Glutamatergic neuron (in vitro differentiated cells): Measurements from ENCODE around the gene AGRN. TPM values are rescaled to one million over a fixed set of nuclear protein-coding genes. Genes with fewer than 3 reads are reported as not detected.
"Not testable (repeated sequence)": the region's sequence is repeated elsewhere in the genome, so short reads cannot be mapped to it uniquely, and the experiment has no call there.

Experiments
- DNase-seq: peaks from one replicate; pipeline ENCODE4 v3.0.0; 2022
- H3K27ac Mint-ChIP-seq: one replicate; pipeline ENCODE4 v1.8.0; 2020; ENCODE audit warnings: mild to moderate bottlenecking, mixed read lengths, inconsistent platforms; ENCODE audit not compliant: unreplicated experiment
- H3K27me3 Mint-ChIP-seq: one replicate; pipeline ENCODE4 v1.8.0; 2020; ENCODE audit warnings: mild to moderate bottlenecking, moderate library complexity, mixed read lengths, inconsistent platforms; ENCODE audit not compliant: unreplicated experiment
- H3K36me3 Mint-ChIP-seq: one replicate; pipeline ENCODE4 v1.8.0; 2020; ENCODE audit warnings: mild to moderate bottlenecking, mixed read lengths, inconsistent platforms; ENCODE audit not compliant: unreplicated experiment
- H3K4me1 Mint-ChIP-seq: one replicate; pipeline ENCODE4 v1.8.0; 2020; ENCODE audit warnings: mild to moderate bottlenecking, low read depth, mixed read lengths, inconsistent platforms; ENCODE audit not compliant: unreplicated experiment
- H3K4me3 Mint-ChIP-seq: one replicate; pipeline ENCODE4 v1.8.0; 2020; ENCODE audit warnings: mild to moderate bottlenecking, mixed read lengths, inconsistent platforms; ENCODE audit not compliant: unreplicated experiment
- H3K9me3 Mint-ChIP-seq: one replicate; pipeline ENCODE4 v1.8.0; 2020; ENCODE audit warnings: mild to moderate bottlenecking, moderate library complexity, mixed read lengths, inconsistent platforms; ENCODE audit not compliant: unreplicated experiment
- total RNA-seq: library from RNA; stranded (reverse); fragmentation: NEBNext Ultra II Directional; extraction: Animal tissue kit (Norgen Biotek cat#: 25700); gene quantifications from one replicate; pipeline ENCODE4 v1.2.1, GENCODE V29; 2021; ENCODE audit not compliant: unreplicated experiment
- TF ChIP-seq, protein P1 (sequence below): fragments of 200-600 bp; sonication (generic); IDR thresholded peaks from one replicate; pipeline ENCODE4 v1.5.0; 2021; ENCODE audit not compliant: partially characterized antibody, unreplicated experiment

Gene AGRN
- total RNA-seq, 1 donor from 2014 or later = 914 TPM

DNA sequence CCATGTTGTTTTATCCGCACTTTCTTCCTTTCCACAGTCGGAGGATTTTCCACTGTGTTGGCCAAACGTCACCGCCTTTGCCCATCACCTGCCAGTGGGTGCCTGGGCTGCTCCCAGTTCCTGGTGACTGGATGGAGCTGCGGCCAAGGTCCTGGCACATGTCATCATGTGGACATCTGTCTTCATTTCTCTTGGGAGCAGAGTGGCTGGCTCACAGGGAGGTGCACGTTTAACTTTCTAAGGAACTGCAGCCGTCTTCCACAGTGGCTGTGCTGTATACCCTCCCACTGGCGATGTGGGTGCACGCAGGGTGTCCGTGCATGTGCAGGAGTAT lies 73.7 kb downstream of the AGRN start:
- DNase-seq = no peak
- Mint-ChIP-seq H3K36me3 (peaks cover 5% of the 10 kb centered on the region), H3K27ac (peak overlapping the region; percentile 83), H3K27me3 (peaks cover 4% of the 10 kb centered on the region), H3K9me3 (peaks cover 9% of the 10 kb centered on the region), H3K4me1 (peaks cover 5% of the 10 kb centered on the region), H3K4me3 (peak overlapping the region; percentile 60)
- TF ChIP-seq, protein P1, sequence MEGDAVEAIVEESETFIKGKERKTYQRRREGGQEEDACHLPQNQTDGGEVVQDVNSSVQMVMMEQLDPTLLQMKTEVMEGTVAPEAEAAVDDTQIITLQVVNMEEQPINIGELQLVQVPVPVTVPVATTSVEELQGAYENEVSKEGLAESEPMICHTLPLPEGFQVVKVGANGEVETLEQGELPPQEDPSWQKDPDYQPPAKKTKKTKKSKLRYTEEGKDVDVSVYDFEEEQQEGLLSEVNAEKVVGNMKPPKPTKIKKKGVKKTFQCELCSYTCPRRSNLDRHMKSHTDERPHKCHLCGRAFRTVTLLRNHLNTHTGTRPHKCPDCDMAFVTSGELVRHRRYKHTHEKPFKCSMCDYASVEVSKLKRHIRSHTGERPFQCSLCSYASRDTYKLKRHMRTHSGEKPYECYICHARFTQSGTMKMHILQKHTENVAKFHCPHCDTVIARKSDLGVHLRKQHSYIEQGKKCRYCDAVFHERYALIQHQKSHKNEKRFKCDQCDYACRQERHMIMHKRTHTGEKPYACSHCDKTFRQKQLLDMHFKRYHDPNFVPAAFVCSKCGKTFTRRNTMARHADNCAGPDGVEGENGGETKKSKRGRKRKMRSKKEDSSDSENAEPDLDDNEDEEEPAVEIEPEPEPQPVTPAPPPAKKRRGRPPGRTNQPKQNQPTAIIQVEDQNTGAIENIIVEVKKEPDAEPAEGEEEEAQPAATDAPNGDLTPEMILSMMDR = no peak

DNA sequence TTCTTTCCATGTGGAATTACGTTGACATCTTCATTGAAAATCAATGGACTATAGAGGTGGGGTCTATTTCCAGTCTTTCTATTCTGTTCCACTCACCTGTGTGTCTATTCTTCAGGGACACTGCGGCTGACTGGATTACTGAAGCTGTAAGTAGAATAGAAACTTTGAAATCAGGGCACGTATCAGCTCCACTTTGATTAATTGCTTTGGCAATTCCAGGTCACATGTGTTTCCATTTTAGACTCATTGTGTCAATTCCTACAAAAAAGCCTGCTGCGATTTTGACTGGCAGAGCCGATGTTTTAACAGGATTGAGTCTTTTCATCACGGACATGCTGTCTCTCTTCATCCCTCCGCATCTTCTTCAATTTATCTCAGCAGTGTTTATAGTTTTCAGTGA lies 75.1 kb downstream of the AGRN start:
- TF ChIP-seq, protein P1 = no peak
- Mint-ChIP-seq H3K4me1 (peaks cover 5% of the 10 kb centered on the region), H3K9me3 (peaks cover 8% of the 10 kb centered on the region), H3K4me3 (no peak overlapping the region), H3K36me3 (peaks cover 14% of the 10 kb centered on the region), H3K27me3 (peaks cover 10% of the 10 kb centered on the region), H3K27ac (no peak overlapping the region)
- DNase-seq = no peak

DNA sequence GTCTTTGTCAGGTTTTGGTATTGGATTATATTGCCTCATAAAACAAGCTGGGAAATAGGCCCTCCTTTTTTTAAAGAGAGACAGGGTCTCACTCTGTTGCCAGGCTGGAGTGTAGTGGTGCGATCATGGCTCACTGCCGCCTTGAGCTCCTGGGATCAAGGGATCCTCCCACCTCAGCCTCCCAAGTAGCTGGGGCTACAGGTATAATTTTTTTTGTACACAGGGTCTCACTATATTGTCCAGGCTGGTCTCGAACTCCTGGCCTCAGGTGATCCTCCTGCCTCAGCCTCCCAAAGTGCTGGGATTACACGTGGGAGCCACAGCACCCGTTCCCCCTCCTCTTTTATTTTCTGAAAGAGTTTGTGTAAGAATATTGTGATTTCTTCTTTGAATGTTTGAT lies 76.2 kb downstream of the AGRN start:
- H3K27me3 Mint-ChIP-seq, H3K9me3 Mint-ChIP-seq, DNase-seq, H3K4me1 Mint-ChIP-seq, H3K4me3 Mint-ChIP-seq, H3K27ac Mint-ChIP-seq: not testable (repeated sequence)
- peaks cover 21% of the 10 kb centered on the region for H3K36me3 Mint-ChIP-seq

DNA sequence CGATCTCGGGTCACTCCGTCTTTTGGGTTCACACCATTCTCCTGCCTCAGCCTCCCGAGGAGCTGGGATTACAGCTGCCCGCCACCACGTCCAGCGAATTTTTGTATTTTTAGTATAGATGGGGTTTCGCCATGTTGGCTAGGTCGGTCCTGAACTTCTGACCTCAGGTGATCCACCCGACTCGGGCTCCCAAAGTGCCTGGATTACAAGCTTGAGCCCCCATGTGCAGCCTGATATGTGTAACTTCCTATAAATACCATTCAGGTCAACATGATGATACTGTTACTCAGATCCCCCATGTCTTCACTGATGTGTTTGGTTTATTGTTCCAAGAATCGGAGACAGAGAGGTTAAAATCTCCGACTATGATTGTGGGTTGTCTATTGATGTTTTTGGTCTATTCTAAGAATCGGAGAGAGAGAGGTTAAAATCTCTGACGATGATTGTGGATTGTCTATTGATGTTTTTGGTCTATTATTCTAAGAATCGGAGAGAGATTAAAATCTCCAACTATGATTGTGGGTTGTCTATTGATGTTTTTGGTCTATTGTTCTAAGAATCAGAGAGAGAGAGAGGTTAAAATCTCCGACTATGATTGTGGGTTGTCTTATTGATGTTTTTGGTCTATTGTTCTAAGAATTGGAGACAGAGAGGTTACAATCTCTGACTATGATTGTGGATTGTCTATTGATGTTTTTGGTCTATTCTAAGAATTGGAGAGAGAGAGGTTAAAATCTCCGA lies 78.9 kb downstream of the AGRN start:
- TF ChIP-seq, protein P1 = no peak
- H3K9me3 Mint-ChIP-seq = peaks cover 3% of the 10 kb centered on the region
- no peaks in the 10 kb centered on the region for H3K4me1 Mint-ChIP-seq
- no peak overlapping the region for H3K27ac Mint-ChIP-seq
- H3K4me3 Mint-ChIP-seq = no peak overlapping the region
- peaks cover 16% of the 10 kb centered on the region for H3K36me3 Mint-ChIP-seq
- no peak for DNase-seq
- H3K27me3 Mint-ChIP-seq = peaks cover 8% of the 10 kb centered on the region

- Mint-ChIP-seq H3K27ac (no peak overlapping the region), H3K4me1 (no peaks in the 10 kb centered on the region), H3K4me3 (no peak overlapping the region), H3K36me3 (peaks cover 16% of the 10 kb centered on the region), H3K27me3 (peaks cover 8% of the 10 kb centered on the region), H3K9me3 (peaks cover 3% of the 10 kb centered on the region)
- TF ChIP-seq, protein P1 = no peak
- no peak for DNase-seq
These were observed 79.7 kb downstream of the AGRN start for GRCh38 chr1:1099506-1100183.
